Right atrium auricular region (tissue), 2 donors: ENCODE data around the gene KIF17. TPM values are rescaled to one million over a fixed set of nuclear protein-coding genes. Genes with fewer than 3 reads are reported as not detected.

Source experiments
- DNase-seq: peaks from one replicate; pipeline ENCODE4 v3.0.0-alpha.2; 2019; ENCODE audit warnings: low spot score
- H3K27ac ChIP-seq, 2 donors: fragments of 200-600 bp; sonication (generic); 1 replicate in 1 of 2; 2 replicates in 1 of 2; pipeline ENCODE4 v1.5.1; 2016 to 2019
- H3K27me3 ChIP-seq, 2 donors: fragments of 200-600 bp; sonication (generic); one replicate each; pipeline versions ENCODE4 v1.5.1 to v1.6.0; 2017 to 2019
- H3K36me3 ChIP-seq: fragments of 200-600 bp; sonication (generic); one replicate; pipeline ENCODE4 v1.5.1; 2016
- H3K4me1 ChIP-seq, 2 donors: fragments of 200-600 bp; sonication (generic); one replicate each; pipeline versions ENCODE4 v1.5.1 to v1.6.0; 2017 to 2019
- H3K4me3 ChIP-seq, 2 donors: fragments of 200-600 bp; sonication (generic); 1 replicate in 1 of 2; 2 replicates in 1 of 2; pipeline ENCODE4 v1.5.1; 2017 to 2019; ENCODE audit warnings: mild to moderate bottlenecking in 1 of 2, moderate library complexity in 1 of 2
- H3K9me3 ChIP-seq, 2 donors: fragments of 200-600 bp; sonication (generic); one replicate each; pipeline ENCODE4 v1.5.1; 2019
- total RNA-seq, 2 donors: library from RNA; depleted of rRNA; stranded (reverse); fragments of >200 nt; gene quantifications; one replicate each; pipeline ENCODE4 v1.1.0, GENCODE V29; 2016
- TF ChIP-seq, protein P1 (sequence below), 2 donors: fragments of 200-600 bp; sonication (generic); IDR thresholded peaks; one replicate each; pipeline ENCODE4 v1.5.1; 2019; ENCODE audit warnings: antibody characterized with exemption in 2 of 2

The KIF17 gene
- total RNA-seq, 2 donors from 2014 or later, result 2.6 to 6.0 TPM

DNA sequence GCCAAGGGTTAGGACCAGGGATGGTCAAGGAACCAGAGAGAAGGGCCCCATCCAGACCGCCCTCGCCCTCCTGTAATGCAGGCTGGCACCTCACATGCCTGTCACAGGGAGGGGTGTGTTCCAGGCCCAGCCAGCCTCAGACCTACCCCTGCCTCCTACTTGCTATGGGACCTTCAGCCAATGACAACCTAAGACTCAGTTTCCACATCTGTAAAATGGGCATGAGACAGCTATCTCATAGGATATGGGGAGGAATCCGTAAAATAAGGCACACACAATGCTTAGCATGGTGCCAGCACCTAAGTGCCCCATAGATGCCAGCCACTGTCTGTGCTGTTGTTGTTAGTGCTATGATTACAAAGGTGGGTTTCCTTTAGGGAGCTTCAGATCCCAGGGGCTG, 7.9 kb downstream of the KIF17 start:
- Histone ChIP-seq H3K9me3 (no peaks in the 10 kb centered on the region), H3K4me1 (no peaks in the 10 kb centered on the region), H3K27me3 (no peaks in the 10 kb centered on the region), H3K27ac (no peak overlapping the region), H3K4me3 (no peak overlapping the region), H3K36me3 (no peaks in the 10 kb centered on the region)
- no peak for DNase-seq
- TF ChIP-seq, protein P1, sequence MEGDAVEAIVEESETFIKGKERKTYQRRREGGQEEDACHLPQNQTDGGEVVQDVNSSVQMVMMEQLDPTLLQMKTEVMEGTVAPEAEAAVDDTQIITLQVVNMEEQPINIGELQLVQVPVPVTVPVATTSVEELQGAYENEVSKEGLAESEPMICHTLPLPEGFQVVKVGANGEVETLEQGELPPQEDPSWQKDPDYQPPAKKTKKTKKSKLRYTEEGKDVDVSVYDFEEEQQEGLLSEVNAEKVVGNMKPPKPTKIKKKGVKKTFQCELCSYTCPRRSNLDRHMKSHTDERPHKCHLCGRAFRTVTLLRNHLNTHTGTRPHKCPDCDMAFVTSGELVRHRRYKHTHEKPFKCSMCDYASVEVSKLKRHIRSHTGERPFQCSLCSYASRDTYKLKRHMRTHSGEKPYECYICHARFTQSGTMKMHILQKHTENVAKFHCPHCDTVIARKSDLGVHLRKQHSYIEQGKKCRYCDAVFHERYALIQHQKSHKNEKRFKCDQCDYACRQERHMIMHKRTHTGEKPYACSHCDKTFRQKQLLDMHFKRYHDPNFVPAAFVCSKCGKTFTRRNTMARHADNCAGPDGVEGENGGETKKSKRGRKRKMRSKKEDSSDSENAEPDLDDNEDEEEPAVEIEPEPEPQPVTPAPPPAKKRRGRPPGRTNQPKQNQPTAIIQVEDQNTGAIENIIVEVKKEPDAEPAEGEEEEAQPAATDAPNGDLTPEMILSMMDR (IDR thresholded peaks at IDR 0.05), result no peak

DNA sequence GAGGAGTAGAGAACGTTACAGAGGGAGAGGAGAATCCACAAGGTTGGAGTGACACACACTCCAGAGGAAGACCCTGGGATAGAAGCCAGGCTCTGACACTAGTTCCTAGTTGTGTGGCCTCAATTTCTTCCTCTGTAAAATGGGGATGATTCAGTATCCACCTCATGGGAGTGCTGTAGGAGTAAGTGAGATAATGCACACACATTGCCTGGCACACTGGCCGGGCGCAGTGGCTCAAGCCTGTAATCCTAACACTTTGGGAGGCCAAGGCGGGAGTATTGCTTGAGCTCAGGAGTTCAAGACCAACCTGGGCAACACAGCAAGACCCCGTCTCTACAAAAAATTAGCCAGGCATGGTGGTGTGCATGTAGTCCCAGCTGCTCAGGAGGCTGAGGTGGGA, 8.9 kb downstream of the KIF17 start:
- H3K9me3 ChIP-seq, result no peaks in the 10 kb centered on the region

GRCh38 chr1:20708057-20708456, 9.8 kb downstream of the KIF17 start:
- TF ChIP-seq, protein P1 (IDR thresholded peaks at IDR 0.05), result no peak
- no peak for DNase-seq
- H3K4me1 ChIP-seq, result no peaks in the 10 kb centered on the region
- no peaks in the 10 kb centered on the region for H3K27me3 ChIP-seq
- H3K9me3 ChIP-seq, result no peaks in the 10 kb centered on the region
- no peak overlapping the region for H3K4me3 ChIP-seq
- no peak overlapping the region for H3K27ac ChIP-seq
- no peaks in the 10 kb centered on the region for H3K36me3 ChIP-seq

More for the DNA sequence above, 8.9 kb downstream of the KIF17 start:
- TF ChIP-seq, protein P1 (IDR thresholded peaks at IDR 0.05), result no peak
- no peaks in the 10 kb centered on the region for H3K27me3 ChIP-seq
- no peak overlapping the region for H3K27ac ChIP-seq
- no peak for DNase-seq
- no peaks in the 10 kb centered on the region for H3K4me1 ChIP-seq
- H3K4me3 ChIP-seq, result no peak overlapping the region
- H3K36me3 ChIP-seq, result no peaks in the 10 kb centered on the region

DNA sequence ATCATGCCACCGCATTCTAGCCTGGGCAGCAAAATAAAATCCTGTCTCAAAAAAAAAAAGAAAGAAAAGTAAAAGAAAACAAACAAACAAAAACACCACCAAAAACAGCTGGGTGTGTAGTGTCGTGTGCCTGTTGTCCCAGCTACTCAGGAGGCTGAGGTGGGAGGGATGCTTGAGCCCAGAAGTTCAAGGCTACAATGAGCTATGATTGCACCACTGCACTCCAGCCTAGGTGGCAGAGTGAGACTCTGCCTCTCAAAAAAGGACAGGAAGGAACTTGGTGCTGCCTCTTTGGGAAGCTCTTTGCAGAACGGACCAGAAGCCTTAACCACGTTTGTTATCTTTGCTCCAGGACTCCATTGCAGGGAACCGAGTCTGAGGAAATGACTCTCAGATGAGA, 11.0 kb downstream of the KIF17 start:
- no peaks in the 10 kb centered on the region for H3K9me3 ChIP-seq
- TF ChIP-seq, protein P1 (IDR thresholded peaks at IDR 0.05), result no peak
- DNase-seq, result no peak

DNA sequence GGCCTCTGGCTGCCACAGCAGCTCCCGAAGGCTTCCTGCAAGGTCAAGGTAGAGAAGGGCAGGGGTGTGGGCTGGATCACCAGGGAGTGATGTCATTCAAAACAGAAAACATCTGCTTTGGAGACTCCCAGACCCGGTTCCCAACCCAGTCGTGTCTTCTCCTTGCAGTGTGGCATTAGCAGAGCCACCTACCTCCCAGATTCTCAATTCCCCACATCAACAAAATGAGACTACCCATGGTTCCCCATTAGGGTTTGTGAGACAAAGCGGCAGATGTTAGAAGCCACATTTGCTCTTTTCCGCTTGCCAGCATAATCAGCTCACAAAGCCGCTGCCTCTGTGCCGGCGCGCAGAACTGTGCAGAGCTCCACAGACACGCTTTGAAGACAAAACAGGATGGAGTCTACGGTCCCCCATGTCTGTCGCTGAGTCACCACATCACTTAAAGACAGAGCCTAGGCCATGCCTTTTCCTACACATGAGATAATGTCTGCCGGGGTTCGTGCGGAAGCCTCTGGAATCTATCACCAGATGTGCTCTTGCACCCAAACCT, 12.5 kb downstream of the KIF17 start:
- Histone ChIP-seq H3K27me3 (no peaks in the 10 kb centered on the region), H3K9me3 (no peaks in the 10 kb centered on the region), H3K4me3 (no peak overlapping the region), H3K4me1 (no peaks in the 10 kb centered on the region), H3K36me3 (no peaks in the 10 kb centered on the region), H3K27ac (no peak overlapping the region)
- TF ChIP-seq, protein P1 (IDR thresholded peaks at IDR 0.05), result no peak
- DNase-seq, result no peak

More for the DNA sequence above, 11.0 kb downstream of the KIF17 start:
- H3K36me3 ChIP-seq, result no peaks in the 10 kb centered on the region
- H3K4me1 ChIP-seq, result no peaks in the 10 kb centered on the region
- no peak overlapping the region for H3K27ac ChIP-seq
- no peaks in the 10 kb centered on the region for H3K27me3 ChIP-seq
- no peak overlapping the region for H3K4me3 ChIP-seq
